Embryonic facial prominence (tissue), 1 donor: ENCODE data around the gene MSANTD1.

ENCODE experiments used
- DNase-seq: peaks from one replicate; pipeline ENCODE4 v3.0.0-alpha.2; 2016; ENCODE audit errors: extremely low spot score

The MSANTD1 gene

GRCh38 chr4:3263876-3264193 is 14.9 kb downstream of the MSANTD1 start:
- no peak for DNase-seq

GRCh38 chr4:3266076-3266475 is 17.1 kb downstream of the MSANTD1 start:
- no peak for DNase-seq

- DNase-seq = no peak
Measured at GRCh38 chr4:3267576-3268394, 18.8 kb downstream of the MSANTD1 start.

GRCh38 chr4:3268395-3269104 is 19.6 kb downstream of the MSANTD1 start:
- DNase-seq = no peak

- no peak for DNase-seq
Measured at GRCh38 chr4:3269105-3269927, 20.4 kb downstream of the MSANTD1 start.

- DNase-seq = no peak
Measured at GRCh38 chr4:3269991-3270611, 21.1 kb downstream of the MSANTD1 start.

- no peak for DNase-seq
Measured at GRCh38 chr4:3271131-3271530, 22.2 kb downstream of the MSANTD1 start.

- no peak for DNase-seq
Measured at GRCh38 chr4:3276986-3277385, 28.0 kb downstream of the MSANTD1 start.

GRCh38 chr4:3280466-3280865 is 31.5 kb downstream of the MSANTD1 start:
- DNase-seq = no peak

- DNase-seq = no peak
Measured at GRCh38 chr4:3283483-3283882, 34.5 kb downstream of the MSANTD1 start.

GRCh38 chr4:3283916-3284315 is 35.0 kb downstream of the MSANTD1 start:
- no peak for DNase-seq

GRCh38 chr4:3284734-3285557 is 36.0 kb downstream of the MSANTD1 start:
- DNase-seq = no peak

- DNase-seq = no peak
Measured at GRCh38 chr4:3285558-3286334, 36.8 kb downstream of the MSANTD1 start.

- DNase-seq = no peak
Measured at GRCh38 chr4:3286335-3287175, 37.6 kb downstream of the MSANTD1 start.

GRCh38 chr4:3287271-3287971 is 38.5 kb downstream of the MSANTD1 start:
- no peak for DNase-seq

- no peak for DNase-seq
Measured at GRCh38 chr4:3287972-3288570, 39.1 kb downstream of the MSANTD1 start.

GRCh38 chr4:3288571-3289094 is 39.7 kb downstream of the MSANTD1 start:
- DNase-seq = no peak

GRCh38 chr4:3290476-3290875 is 41.5 kb downstream of the MSANTD1 start:
- DNase-seq = no peak
